ENCODE results near the gene NFATC1. TPM values are rescaled to one million over a fixed set of nuclear protein-coding genes. Genes with fewer than 3 reads are reported as not detected.

Gene NFATC1
- total and polyA plus RNA-seq, 8 donors, result 3.4 to 7.9 (median 4.4) TPM

GRCh38 chr18:79578396-79579260 lies 182.9 kb downstream of the NFATC1 start:
- H3K4me3 ChIP-seq, result no peak overlapping the region
- no peak overlapping the region for H3K27ac ChIP-seq
- peaks cover 12 to 23% (median 21%) of the 10 kb centered on the region in 3 donors for H3K4me1 ChIP-seq
- ATAC-seq (peak in 2 of 4 donors; percentile 6 to 20), FAIRE-seq (no peak), DNase-seq (peak in 4 of 6 donors; percentile 20 to 55 (median 43))
- TF ChIP-seq, protein P1, sequence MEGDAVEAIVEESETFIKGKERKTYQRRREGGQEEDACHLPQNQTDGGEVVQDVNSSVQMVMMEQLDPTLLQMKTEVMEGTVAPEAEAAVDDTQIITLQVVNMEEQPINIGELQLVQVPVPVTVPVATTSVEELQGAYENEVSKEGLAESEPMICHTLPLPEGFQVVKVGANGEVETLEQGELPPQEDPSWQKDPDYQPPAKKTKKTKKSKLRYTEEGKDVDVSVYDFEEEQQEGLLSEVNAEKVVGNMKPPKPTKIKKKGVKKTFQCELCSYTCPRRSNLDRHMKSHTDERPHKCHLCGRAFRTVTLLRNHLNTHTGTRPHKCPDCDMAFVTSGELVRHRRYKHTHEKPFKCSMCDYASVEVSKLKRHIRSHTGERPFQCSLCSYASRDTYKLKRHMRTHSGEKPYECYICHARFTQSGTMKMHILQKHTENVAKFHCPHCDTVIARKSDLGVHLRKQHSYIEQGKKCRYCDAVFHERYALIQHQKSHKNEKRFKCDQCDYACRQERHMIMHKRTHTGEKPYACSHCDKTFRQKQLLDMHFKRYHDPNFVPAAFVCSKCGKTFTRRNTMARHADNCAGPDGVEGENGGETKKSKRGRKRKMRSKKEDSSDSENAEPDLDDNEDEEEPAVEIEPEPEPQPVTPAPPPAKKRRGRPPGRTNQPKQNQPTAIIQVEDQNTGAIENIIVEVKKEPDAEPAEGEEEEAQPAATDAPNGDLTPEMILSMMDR (IDR thresholded peaks at IDR 0.05), result no peak
- H3K9me3 ChIP-seq, result no peaks in the 10 kb centered on the region
- no peaks in the 10 kb centered on the region for H3K36me3 ChIP-seq
- 62 to 65% methylated on average over 27 of the region's 27 CpGs for WGBS, 2 donors
- no peaks in the 10 kb centered on the region for H3K27me3 ChIP-seq
- intact Hi-C loops (cut with DNase I), result no loop called here
